Measurements from ENCODE around the gene CCDC175. TPM values are rescaled to one million over a fixed set of nuclear protein-coding genes. Genes with fewer than 3 reads are reported as not detected.

The CCDC175 gene
- polyA plus RNA-seq, 6 donors from 2014 or later: not detected

- H3K36me3 Mint-ChIP-seq: no peaks in the 10 kb centered on the region
- H3K4me3 Mint-ChIP-seq: no peak overlapping the region
- DNase-seq (no peak), ATAC-seq (ENCODE audit: low read depth in 2 of 2) (no peak)
- H3K4me1 Mint-ChIP-seq: peaks cover 5 to 23% (median 21%) of the 10 kb centered on the region in 3 donors
- H3K27me3 Mint-ChIP-seq: peaks cover 0 to 7% (median 5%) of the 10 kb centered on the region in 3 donors
- peaks cover 0 to 2% (median 0%) of the 10 kb centered on the region in 7 donors for H3K9me3 Mint-ChIP-seq
- no peak overlapping the region for H3K27ac Mint-ChIP-seq
Observed at GRCh38 chr14:59580911-59581310, 4.3 kb upstream of the CCDC175 start.

- Mint-ChIP-seq H3K4me3 (no peak overlapping the region), H3K36me3 (no peaks in the 10 kb centered on the region)
Observed at GRCh38 chr14:59570122-59570521, 6.5 kb downstream of the CCDC175 start.

GRCh38 chr14:59566725-59567124 lies 9.9 kb downstream of the CCDC175 start:
- H3K27ac Mint-ChIP-seq: no peak overlapping the region
- no peak overlapping the region for H3K4me3 Mint-ChIP-seq
- H3K27me3 Mint-ChIP-seq: peaks cover 6 to 35% (median 10%) of the 10 kb centered on the region in 3 donors
- H3K9me3 Mint-ChIP-seq: no peaks in the 10 kb centered on the region
- H3K4me1 Mint-ChIP-seq: no peaks in the 10 kb centered on the region
- ATAC-seq (ENCODE audit: low read depth in 2 of 2): no peak
- no peak for DNase-seq
- no peaks in the 10 kb centered on the region for H3K36me3 Mint-ChIP-seq

More at GRCh38 chr14:59570122-59570521, 6.5 kb downstream of the CCDC175 start:
- no peak overlapping the region for H3K27ac Mint-ChIP-seq
- ATAC-seq (ENCODE audit: low read depth in 2 of 2) (no peak), DNase-seq (no peak)
- no peaks in the 10 kb centered on the region for H3K4me1 Mint-ChIP-seq
- peaks cover 0 to 23% (median 4%) of the 10 kb centered on the region in 3 donors for H3K27me3 Mint-ChIP-seq
- no peaks in the 10 kb centered on the region for H3K9me3 Mint-ChIP-seq

- Mint-ChIP-seq H3K27me3 (peaks cover 6 to 35% (median 10%) of the 10 kb centered on the region in 3 donors), H3K27ac (no peak overlapping the region), H3K4me3 (no peak overlapping the region), H3K36me3 (no peaks in the 10 kb centered on the region), H3K9me3 (no peaks in the 10 kb centered on the region), H3K4me1 (no peaks in the 10 kb centered on the region)
- DNase-seq (no peak), ATAC-seq (ENCODE audit: low read depth in 2 of 2) (no peak)
Observed at GRCh38 chr14:59566296-59566695, 10.3 kb downstream of the CCDC175 start.

- no peaks in the 10 kb centered on the region for H3K4me1 Mint-ChIP-seq
- H3K4me3 Mint-ChIP-seq: no peak overlapping the region
- ATAC-seq (ENCODE audit: low read depth in 2 of 2): no peak
- no peak overlapping the region for H3K27ac Mint-ChIP-seq
- no peaks in the 10 kb centered on the region for H3K36me3 Mint-ChIP-seq
- peaks cover 6 to 35% (median 6%) of the 10 kb centered on the region in 3 donors for H3K27me3 Mint-ChIP-seq
- no peaks in the 10 kb centered on the region for H3K9me3 Mint-ChIP-seq
- no peak for DNase-seq
Observed at GRCh38 chr14:59565087-59565486, 11.5 kb downstream of the CCDC175 start.

- DNase-seq (no peak), ATAC-seq (ENCODE audit: low read depth in 2 of 2) (no peak)
- Mint-ChIP-seq H3K9me3 (no peaks in the 10 kb centered on the region), H3K4me3 (no peak overlapping the region), H3K27me3 (peaks cover 6 to 35% (median 6%) of the 10 kb centered on the region in 3 donors), H3K36me3 (no peaks in the 10 kb centered on the region), H3K27ac (peak overlapping the region in 2 of 6 donors; percentile 6 to 12), H3K4me1 (no peaks in the 10 kb centered on the region)
Observed at GRCh38 chr14:59564366-59564765, 12.2 kb downstream of the CCDC175 start.

GRCh38 chr14:59547310-59547709 lies 29.3 kb downstream of the CCDC175 start:
- no peak overlapping the region for H3K4me3 Mint-ChIP-seq
- DNase-seq (no peak), ATAC-seq (ENCODE audit: low read depth in 2 of 2) (no peak)
- peaks cover 0 to 18% (median 5%) of the 10 kb centered on the region in 7 donors for H3K9me3 Mint-ChIP-seq
- H3K4me1 Mint-ChIP-seq: no peaks in the 10 kb centered on the region
- H3K27me3 Mint-ChIP-seq: peaks cover 5 to 15% (median 7%) of the 10 kb centered on the region in 3 donors
- H3K27ac Mint-ChIP-seq: no peak overlapping the region
- no peaks in the 10 kb centered on the region for H3K36me3 Mint-ChIP-seq

- H3K27ac Mint-ChIP-seq: no peak overlapping the region
- H3K4me1 Mint-ChIP-seq: peaks cover 0 to 8% (median 4%) of the 10 kb centered on the region in 3 donors
- no peak for DNase-seq
- H3K4me3 Mint-ChIP-seq: no peak overlapping the region
- no peak for ATAC-seq (ENCODE audit: low read depth in 2 of 2)
- peaks cover 0 to 5% (median 0%) of the 10 kb centered on the region in 7 donors for H3K9me3 Mint-ChIP-seq
- H3K36me3 Mint-ChIP-seq: no peaks in the 10 kb centered on the region
- peaks cover 3 to 11% (median 3%) of the 10 kb centered on the region in 3 donors for H3K27me3 Mint-ChIP-seq
Observed at GRCh38 chr14:59543873-59544272, 32.7 kb downstream of the CCDC175 start.

GRCh38 chr14:59541731-59542130 lies 34.9 kb downstream of the CCDC175 start:
- no peak for ATAC-seq (ENCODE audit: low read depth in 2 of 2)

GRCh38 chr14:59540852-59541251 lies 35.8 kb downstream of the CCDC175 start:
- ATAC-seq (ENCODE audit: low read depth in 2 of 2) (no peak), DNase-seq (no peak)
- Mint-ChIP-seq H3K36me3 (no peaks in the 10 kb centered on the region), H3K27me3 (peaks cover 0 to 8% (median 0%) of the 10 kb centered on the region in 3 donors), H3K4me3 (no peak overlapping the region), H3K4me1 (peaks cover 0 to 10% (median 7%) of the 10 kb centered on the region in 3 donors), H3K9me3 (peaks cover 0 to 5% (median 0%) of the 10 kb centered on the region in 7 donors), H3K27ac (no peak overlapping the region)

More at GRCh38 chr14:59541731-59542130, 34.9 kb downstream of the CCDC175 start:
- Mint-ChIP-seq H3K36me3 (no peaks in the 10 kb centered on the region), H3K9me3 (peaks cover 0 to 5% (median 0%) of the 10 kb centered on the region in 7 donors), H3K4me3 (no peak overlapping the region), H3K27me3 (no peaks in the 10 kb centered on the region), H3K4me1 (peaks cover 0 to 10% (median 7%) of the 10 kb centered on the region in 3 donors), H3K27ac (no peak overlapping the region)
- no peak for DNase-seq

- Mint-ChIP-seq H3K27ac (no peak overlapping the region), H3K4me1 (peaks cover 0 to 10% (median 7%) of the 10 kb centered on the region in 3 donors), H3K9me3 (no peaks in the 10 kb centered on the region), H3K4me3 (no peak overlapping the region), H3K27me3 (peaks cover 0 to 11% (median 0%) of the 10 kb centered on the region in 3 donors), H3K36me3 (no peaks in the 10 kb centered on the region)
- DNase-seq: no peak
- no peak for ATAC-seq (ENCODE audit: low read depth in 2 of 2)
Observed at GRCh38 chr14:59538936-59539335, 37.7 kb downstream of the CCDC175 start.

- no peak overlapping the region for H3K27ac Mint-ChIP-seq
- H3K4me1 Mint-ChIP-seq: peaks cover 0 to 10% (median 7%) of the 10 kb centered on the region in 3 donors
- H3K4me3 Mint-ChIP-seq: peak overlapping the region in 1 of 8 donors; percentile 5
- no peak for ATAC-seq (ENCODE audit: low read depth in 2 of 2)
- peaks cover 0 to 11% (median 0%) of the 10 kb centered on the region in 3 donors for H3K27me3 Mint-ChIP-seq
- no peak for DNase-seq
- H3K9me3 Mint-ChIP-seq: no peaks in the 10 kb centered on the region
- H3K36me3 Mint-ChIP-seq: no peaks in the 10 kb centered on the region
Observed at GRCh38 chr14:59537476-59537875, 39.1 kb downstream of the CCDC175 start.

GRCh38 chr14:59534361-59534987 lies 42.1 kb downstream of the CCDC175 start:
- H3K4me1 Mint-ChIP-seq: peaks cover 0 to 9% (median 7%) of the 10 kb centered on the region in 3 donors
- no peak overlapping the region for H3K4me3 Mint-ChIP-seq
- H3K27me3 Mint-ChIP-seq: peaks cover 4 to 22% (median 7%) of the 10 kb centered on the region in 3 donors
- no peak overlapping the region for H3K27ac Mint-ChIP-seq
- DNase-seq (no peak), ATAC-seq (ENCODE audit: low read depth in 2 of 2) (no peak)
- H3K36me3 Mint-ChIP-seq: no peaks in the 10 kb centered on the region
- peaks cover 0 to 5% (median 0%) of the 10 kb centered on the region in 7 donors for H3K9me3 Mint-ChIP-seq

GRCh38 chr14:59532419-59532818 lies 44.2 kb downstream of the CCDC175 start:
- no peak for ATAC-seq (ENCODE audit: low read depth in 2 of 2)
- Mint-ChIP-seq H3K9me3 (peaks cover 0 to 22% (median 8%) of the 10 kb centered on the region in 7 donors), H3K27ac (no peak overlapping the region), H3K36me3 (no peaks in the 10 kb centered on the region), H3K4me3 (no peak overlapping the region), H3K27me3 (peaks cover 4 to 22% (median 8%) of the 10 kb centered on the region in 3 donors), H3K4me1 (no peaks in the 10 kb centered on the region)
- DNase-seq: no peak

Measured in naive B cell (primary cell).